ENCODE data around the gene CNTN5. TPM values are rescaled to one million over a fixed set of nuclear protein-coding genes. Genes with fewer than 3 reads are reported as not detected.

CNTN5 gene
- total RNA-seq, 1 donor from 2014 or later = 0.17 TPM

DNA sequence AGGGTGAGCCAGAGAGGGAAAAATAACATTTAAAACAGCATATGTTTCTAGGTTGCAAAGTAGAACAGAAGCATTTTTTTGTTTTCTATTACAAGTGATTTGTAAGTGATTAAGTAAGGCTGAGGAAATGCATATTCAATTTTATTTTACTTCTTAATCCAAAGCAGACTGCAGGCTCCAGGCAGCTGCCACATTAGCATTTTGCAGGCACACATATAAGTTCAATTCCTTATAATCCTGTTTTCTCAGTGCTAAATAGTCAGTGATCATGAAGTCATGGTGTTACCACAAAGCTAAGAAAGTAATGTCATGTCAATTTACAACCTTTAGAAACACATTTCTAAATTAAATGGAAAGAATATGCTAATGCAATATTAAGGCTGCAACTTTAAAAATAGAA, 149.8 kb downstream of the CNTN5 start:
- DNase-seq (ENCODE audit: low spot score) = no peak

DNA sequence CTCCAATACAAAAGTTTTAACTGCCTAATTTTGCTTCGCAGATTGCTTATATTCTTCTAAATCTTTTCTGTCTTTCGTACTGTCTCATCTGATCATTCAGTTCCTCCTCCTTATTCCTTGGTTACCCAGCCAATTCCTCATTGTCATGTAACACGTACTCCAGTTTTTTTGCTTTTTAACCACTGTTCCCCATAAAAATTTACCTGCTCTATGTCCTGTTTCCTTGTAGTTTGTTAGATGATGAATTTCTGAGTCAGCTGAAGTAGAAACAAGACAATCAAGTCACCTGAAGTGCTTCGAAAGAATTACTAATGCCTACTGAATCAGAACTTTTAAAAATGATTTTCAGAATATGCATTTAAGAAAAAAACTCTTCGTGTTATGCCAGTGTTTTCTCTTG, 150.6 kb downstream of the CNTN5 start:
- DNase-seq (ENCODE audit: low spot score) = no peak

DNA sequence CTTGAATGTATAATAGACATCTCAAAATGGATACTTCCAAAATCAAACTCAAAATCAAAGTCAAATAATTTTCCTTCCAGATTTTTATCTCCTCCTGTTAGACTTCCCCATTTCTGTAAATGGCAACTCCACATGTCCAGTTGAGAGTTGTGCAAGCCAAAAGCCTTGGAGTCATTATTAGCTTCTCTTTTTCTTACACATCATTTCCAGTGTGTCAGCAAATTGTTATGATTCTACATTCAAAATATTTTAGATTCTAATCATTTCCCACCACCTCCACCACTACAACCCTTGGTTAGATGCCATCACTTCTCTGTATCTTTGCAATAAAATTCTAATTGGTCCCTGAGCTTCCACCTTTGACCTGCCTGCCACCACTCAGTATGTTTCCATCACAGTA, 155.7 kb downstream of the CNTN5 start:
- no peak for DNase-seq (ENCODE audit: low spot score)

DNA sequence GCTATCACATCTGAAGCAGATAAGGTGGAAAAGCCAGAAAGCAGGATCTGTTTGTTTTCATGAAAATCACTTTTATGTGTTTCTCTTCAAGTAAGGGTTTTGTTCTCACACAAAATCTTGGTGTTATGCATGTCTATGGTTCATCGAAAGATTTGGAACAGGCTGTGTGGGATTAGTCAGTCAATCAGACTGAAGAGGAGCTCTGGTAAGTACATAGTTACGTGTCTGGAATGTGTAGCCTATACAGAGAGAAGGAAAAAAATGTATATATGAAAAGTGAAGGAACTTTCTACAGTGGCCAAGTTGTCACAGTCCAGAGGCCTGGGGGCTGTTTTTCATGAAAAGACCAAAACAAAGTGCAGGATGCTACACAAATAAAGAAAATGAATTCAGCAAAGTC, 156.7 kb downstream of the CNTN5 start:
- no peak for DNase-seq (ENCODE audit: low spot score)

DNA sequence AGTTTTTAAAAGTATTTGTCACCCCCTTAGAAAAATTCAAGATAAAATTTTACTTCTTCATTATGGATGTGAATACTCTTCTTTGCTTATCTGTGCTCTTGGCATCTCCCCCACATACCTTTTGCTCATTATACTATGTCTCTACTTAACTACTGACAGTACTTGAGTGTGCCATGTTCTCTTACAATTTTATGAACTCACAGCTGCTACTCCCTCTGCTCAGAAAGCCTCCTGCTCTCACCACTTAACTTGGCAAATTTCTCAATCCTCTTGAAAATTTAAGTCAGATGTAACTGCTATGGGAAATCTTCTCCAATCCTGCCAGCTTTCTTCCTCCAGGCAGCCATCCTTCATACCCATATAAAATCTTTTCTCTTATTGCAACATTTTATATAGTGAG, 163.4 kb downstream of the CNTN5 start:
- DNase-seq (ENCODE audit: low spot score) = no peak

DNA sequence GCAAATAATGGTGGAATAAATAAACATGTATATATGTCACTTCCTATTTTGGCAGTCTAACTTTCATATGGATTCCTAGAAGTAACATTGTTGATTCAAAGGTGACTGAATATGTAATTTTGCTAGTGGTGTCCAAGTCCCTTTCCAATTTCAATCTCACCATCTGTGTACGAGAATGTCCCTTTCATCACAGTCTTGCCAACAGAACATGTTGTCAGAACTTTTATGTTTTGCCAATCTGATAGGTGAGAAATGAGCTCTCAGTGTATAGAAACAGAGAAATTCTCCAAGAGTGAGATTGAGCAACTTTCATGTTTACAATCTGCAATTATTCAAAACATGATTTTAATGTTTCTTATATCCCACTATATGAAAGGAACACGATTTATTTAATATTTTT, 167.5 kb downstream of the CNTN5 start:
- DNase-seq (ENCODE audit: low spot score) = no peak

DNA sequence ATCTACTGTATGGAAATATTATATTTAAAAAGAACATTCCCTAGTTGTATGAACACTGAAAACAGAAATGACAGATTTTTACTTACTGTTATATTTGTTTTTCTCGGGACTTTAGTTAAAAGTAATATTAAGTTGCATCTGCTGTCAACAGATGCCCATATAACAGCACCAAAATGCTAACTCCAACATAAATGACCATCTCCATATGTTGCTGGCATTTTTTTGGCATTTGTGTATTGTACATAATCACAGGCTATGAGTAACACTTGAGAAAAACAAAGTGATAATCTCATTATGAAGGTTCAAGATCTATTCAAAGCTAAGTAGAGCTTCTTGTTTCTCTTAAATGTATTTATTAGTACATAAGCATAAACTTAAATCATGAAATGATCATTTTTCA, 172.0 kb downstream of the CNTN5 start:
- no peak for DNase-seq (ENCODE audit: low spot score)

DNA sequence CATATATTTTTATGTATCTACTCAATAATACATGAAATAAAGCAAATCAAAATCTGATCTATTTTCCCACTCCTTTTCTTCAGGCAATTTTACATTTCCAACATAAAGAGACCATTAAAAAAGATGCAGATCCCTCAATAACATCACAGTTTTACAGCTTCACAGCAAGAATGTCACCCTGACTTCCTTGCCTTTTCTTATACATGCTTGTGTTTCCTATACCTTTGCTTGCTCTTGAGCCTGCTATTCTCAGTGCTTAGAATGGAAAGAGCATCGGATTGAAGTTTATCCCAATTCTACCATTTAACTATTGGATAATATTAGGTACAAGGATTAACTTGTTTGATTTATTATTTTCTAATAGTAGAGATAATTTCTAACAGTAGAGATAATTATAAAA, 176.7 kb downstream of the CNTN5 start:
- no peak for DNase-seq (ENCODE audit: low spot score)

DNA sequence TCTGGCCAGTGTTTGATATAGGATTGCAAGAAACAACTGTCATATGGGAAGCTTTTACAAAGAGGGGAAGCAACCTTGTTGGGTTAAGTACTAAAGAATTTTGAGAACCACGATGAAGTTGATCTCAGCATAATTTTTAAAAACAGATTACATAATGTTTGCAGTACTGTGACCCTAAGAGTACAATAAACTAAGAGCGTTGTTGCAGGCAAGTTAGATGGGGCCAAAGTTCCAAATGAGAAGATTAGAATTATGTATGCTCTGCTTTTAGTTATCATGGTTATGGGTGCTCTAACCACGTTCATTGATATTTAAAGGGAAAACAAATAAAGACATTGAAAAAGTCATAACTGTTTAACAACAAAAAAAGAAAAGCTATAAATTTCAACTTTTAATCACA, 177.5 kb downstream of the CNTN5 start:
- DNase-seq (ENCODE audit: low spot score) = no peak

DNA sequence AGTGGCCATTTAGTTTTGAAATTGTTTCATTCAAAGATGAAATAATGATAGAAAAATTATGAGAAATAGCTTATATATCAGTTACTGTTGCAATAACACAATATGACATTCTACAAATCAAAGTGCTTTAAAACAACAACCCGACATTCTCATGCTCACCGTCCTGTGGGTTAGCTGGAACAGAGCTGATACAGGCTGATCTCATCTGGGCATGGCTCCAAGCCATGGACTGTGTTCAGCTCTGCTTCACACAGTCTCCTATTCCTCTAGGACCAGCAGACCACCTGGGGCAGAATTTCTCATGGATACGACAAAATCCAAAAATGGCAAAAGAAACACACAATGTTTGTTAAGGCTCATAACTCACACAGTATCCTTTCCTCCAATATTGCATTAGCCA, 178.6 kb downstream of the CNTN5 start:
- no peak for DNase-seq (ENCODE audit: low spot score)

DNA sequence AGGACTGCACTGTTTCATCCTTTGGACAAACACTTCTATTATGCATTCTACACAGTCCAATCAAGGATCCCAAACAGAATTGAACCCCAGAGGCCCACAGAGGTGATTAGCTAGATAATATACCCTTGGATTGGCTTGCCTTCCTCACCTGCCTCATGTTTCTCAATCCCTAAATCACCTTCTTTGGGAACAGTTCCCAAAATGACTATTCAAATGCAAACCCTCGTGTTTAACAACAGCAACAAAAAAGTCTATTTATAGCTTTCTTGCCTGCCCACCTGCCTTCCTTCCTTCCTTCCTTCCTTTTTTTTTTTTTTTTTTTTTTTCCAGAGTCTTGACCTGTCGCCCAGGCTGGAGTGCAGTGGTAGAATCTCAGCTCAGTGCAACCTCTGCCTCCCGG, 180.0 kb downstream of the CNTN5 start:
- DNase-seq (ENCODE audit: low spot score) = no peak

DNA sequence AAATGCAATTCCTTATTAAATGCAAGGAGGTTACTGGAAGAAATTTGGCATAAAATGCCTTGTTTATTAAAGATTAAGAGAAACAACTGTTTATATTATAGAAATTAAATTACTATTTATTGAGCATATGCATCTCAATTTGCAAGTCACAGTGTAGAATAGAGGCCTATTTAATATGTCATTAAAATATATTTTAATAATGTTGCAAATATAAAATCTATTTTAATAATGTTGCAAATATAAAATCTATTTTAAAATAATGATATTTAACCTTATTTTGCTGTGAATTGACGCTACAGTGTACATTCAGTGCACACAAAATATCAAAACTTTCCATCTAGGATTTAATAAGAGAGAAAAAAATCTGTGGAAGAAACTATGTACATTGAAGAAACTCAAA, 188.1 kb downstream of the CNTN5 start:
- DNase-seq (ENCODE audit: low spot score) = no peak

DNA sequence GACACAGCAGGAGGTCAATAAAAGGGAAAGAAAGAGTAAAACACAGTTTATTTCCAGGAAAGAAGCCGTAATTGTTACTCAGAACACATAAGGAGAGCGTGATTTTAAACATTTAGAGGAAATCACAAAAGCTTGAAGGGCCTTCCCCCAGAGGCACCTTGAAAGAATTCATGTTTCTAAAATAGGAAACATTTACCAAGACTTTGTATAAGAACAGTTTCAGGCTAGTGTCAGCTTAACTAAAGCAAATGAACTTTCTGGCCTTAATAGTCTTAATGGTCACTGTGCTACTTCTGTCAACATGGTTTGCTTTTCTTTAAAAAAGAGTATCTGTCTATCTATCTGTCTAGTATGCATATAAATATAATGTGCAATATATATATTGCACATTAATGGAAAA, 208.8 kb downstream of the CNTN5 start:
- DNase-seq (ENCODE audit: low spot score) = no peak

DNA sequence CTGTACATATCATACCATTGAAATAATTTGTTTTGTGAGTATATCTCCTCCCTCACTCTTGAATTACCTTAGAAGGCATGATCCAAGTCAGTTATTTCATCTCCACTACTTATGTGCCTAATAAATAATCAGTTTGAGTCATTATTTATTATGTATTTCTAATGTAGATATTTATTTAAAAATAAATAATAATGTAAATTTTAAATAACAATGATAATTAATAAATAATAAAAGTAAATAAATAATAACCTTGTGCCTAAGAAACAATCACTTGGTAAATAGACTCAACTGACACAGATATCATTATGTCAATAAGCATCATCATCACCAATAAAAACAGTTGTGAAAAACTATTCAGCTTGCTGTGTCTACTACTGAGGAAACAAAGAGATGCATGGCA, 213.8 kb downstream of the CNTN5 start:
- DNase-seq (ENCODE audit: low spot score) = no peak

DNA sequence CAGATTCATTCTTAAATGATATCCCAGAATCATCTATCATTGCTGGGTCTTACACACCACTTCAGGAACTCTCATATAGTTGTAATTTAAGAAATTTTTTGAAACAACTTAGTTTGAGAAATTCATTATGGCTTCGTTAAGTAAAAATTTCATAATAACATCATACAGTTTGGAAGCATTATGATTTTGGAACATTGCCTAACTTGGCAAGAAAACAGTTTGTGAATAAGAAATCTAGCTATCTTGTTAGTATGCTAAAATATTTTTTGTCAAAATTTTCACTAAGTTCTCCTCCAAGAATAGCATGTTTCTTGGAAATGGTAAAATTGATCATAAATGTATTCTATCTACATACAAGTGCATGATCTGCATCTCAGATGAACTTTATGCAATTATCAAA, 217.7 kb downstream of the CNTN5 start:
- no peak for DNase-seq (ENCODE audit: low spot score)

DNA sequence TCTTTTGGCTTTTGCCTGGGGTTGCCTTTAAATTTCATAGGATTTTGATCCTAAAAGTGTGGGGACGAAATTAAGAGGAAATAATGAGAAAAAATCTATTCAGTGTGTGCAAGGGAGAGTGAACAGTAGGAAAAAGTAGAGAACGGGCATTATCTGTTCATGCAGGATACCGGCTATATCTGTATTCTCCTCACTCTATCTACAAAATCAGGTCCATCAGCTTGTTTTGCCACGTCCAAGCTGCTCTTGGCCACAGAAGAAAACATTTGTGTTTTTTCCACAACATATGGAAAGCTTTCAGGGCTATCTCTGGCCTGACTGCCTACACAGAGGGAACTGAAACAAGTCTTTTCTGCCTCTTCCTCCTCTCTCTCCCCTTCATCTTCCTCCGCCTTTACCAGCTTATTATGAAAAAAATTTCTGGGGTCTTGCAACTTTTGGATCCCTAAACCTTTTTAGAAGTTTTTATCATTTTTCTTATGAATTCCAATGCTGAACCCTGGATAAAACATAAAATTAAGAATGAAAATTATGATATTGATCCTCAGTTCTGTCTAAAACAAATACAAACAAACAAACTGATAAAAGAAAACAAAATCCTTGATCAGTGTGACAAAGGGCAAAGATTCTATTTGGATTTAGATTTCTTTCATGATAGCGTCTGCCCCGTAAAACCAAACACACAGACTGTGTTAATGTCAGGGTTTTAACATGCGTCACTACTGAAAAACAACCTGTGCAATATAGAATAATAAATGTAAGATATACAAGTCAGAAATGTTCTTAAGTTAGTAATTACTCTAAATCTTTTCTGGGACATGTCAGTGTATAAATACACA, 219.7 kb downstream of the CNTN5 start:
- DNase-seq (ENCODE audit: low spot score) = no peak

DNA sequence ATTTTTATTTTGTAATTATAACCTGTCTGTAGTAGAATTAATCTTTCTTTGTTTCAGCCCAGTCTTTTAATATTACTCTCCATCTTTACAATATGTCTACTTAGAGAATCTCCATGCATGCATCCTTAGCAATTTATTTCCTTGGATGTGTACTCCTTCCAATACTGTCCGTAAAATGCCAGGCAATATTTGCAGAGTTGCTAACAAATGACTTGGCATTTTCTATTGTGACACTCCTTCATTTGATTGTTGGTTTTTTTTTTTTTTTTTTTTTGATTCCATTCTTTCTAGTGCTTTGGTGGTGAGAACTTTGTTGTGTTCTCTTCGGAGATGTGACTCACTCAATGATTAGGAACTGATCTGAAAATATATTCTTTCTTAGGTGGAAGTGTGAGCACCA, 220.3 kb downstream of the CNTN5 start:
- no peak for DNase-seq (ENCODE audit: low spot score)

DNA sequence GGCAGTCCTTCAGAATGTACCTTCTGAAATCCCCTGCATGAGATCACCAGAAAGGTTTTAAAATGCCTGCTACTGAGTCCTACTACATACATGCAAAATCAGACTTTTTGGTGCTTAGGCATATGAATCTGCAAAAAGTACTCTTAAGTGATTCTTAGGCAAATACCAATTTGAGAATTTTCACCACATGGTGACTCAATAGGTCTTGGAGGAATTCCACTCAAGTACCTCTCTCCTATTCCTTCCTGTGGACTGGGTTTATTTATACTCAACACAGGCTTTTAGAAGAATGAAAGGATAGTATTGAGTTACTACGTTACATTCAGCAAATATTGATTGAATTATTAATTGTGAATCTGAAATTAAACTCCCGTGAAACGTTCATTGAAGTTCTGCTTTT, 223.9 kb downstream of the CNTN5 start:
- DNase-seq (ENCODE audit: low spot score) = no peak

DNA sequence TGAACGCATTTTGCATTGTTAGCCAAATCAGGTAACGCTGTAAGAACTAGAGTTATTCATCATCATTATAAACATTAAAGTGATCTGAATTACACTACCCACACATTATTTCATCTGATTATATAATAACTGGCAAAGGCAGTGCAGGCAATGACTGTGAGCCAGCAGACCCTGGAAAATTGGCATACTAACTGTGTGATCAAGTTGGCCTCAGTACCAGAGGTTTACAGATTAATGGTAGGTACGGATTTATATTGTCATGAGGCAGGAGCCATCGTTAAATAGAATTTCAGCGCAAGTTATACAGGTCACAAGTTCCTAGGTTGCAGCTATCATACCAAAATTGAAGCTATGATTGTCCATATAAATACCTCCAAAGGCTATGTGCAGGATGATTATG, 225.4 kb downstream of the CNTN5 start:
- DNase-seq (ENCODE audit: low spot score) = no peak

DNA sequence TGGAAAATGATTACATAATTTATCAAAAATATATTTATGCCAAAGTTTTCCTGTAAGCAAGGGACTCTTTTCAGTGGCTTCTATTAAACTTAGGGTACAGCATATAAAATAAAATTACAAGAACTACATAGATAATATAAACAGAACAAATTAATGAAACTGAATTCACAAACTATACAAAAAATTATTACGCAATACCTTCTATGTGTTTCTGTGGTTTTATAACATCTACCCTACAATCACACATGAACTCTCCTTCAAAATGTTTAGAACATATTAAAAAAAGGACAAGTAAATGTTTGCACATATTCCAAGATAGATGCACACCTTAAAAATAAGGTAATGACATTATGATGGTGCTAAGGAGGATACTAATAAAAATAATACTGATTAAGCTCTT, 235.9 kb downstream of the CNTN5 start:
- no peak for DNase-seq (ENCODE audit: low spot score)

DNA sequence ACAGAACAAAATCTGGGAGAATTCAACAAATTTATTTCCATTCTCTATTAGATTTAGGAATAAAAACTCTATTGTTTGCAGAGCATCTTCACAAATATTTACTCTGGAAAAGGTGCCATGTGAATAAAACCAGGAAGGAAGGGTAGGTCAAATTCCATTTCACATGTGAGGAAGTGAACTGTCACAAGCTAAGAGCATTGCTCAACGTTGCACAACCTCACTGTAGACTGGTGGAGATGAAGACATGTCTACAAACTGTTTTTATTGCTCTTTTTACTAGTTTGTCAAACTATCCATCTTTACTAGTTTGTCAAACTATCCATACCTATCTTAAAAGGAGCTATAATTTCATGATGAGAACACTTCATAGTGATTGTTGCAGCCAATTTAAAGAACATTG, 236.4 kb downstream of the CNTN5 start:
- DNase-seq (ENCODE audit: low spot score) = peak; percentile 25

DNA sequence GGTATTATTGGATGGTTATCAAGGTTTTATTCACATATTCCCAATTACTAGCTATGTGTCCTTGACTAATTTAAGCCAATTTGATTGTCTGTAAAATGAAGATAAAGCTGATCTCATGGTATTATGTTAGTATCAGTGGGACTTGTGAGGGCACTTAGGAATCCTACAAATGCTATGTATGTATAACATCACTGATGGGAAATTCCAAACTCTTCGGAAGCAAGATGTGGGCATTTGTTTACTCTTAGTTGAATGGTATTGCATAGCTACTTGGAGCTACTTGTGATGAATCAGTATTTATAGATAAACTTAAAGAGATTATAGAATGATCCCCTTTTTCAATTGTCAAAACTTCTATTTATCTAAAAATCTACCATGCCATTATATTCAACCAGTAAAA, 239.9 kb downstream of the CNTN5 start:
- no peak for DNase-seq (ENCODE audit: low spot score)

DNA sequence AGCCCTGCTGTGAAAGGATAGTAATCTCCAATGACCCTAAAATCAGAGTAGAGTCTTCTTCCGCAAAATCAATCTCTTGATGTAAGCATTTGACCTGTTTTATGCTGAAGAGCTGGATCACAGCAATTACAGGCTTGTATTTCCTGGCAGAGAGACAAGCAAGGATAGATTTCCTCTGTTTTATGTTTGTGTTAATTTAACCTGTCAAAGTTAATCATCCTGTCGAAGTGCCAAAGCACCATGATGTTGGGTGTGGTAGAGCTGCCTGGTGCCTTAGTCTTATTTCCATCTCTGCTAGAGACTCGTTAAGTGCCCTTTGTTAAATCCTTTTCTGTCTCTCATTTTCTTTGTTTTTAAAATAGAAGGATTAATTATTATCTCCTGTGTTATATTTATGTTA, 248.1 kb downstream of the CNTN5 start:
- DNase-seq (ENCODE audit: low spot score) = peak; percentile 30

DNA sequence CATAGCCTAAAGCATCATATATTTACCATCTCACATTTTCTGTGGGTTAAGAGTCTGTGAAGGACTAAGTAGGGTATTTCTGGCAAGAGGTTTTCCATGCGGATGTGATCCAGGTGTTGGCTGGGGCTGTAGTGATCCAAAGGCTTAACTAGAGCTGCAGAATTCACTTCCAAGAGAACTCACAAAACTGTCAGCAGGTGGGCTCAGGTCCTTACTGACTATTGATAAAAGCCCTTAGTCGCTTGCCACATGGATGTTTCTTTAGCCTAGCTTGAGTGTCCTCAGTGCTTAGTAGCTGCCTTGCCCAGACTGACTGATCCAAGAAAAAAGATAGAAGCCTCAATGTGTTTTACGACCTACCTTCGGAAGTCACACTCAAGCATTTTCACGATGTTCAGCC, 250.8 kb downstream of the CNTN5 start:
- no peak for DNase-seq (ENCODE audit: low spot score)
